HG02588 (cell line): ENCODE measurements around the gene AARS1.
"Not testable (repeated sequence)": the region's sequence is repeated elsewhere in the genome, so short reads cannot be mapped to it uniquely, and the experiment has no call there.

ENCODE experiments used
- ATAC-seq: cut with Tn5 transposase; IDR thresholded peaks from one replicate; pipeline ENCODE4 v1.9.1; 2021; ENCODE audit warnings: mild to moderate bottlenecking, moderate library complexity; ENCODE audit not compliant: unreplicated experiment

Gene AARS1

GRCh38 chr16:70226024-70226423 is 63.3 kb downstream of the AARS1 start:
- not testable (repeated sequence) for ATAC-seq

GRCh38 chr16:70225430-70225829 is 63.9 kb downstream of the AARS1 start:
- not testable (repeated sequence) for ATAC-seq

GRCh38 chr16:70224645-70225044 is 64.7 kb downstream of the AARS1 start:
- ATAC-seq, result not testable (repeated sequence)

GRCh38 chr16:70223971-70224513 is 65.3 kb downstream of the AARS1 start:
- not testable (repeated sequence) for ATAC-seq

GRCh38 chr16:70223216-70223615 is 66.1 kb downstream of the AARS1 start:
- not testable (repeated sequence) for ATAC-seq

- ATAC-seq, result not testable (repeated sequence)
Measured at GRCh38 chr16:70222574-70222973, 66.7 kb downstream of the AARS1 start.

GRCh38 chr16:70218586-70218985 is 70.7 kb downstream of the AARS1 start:
- ATAC-seq, result not testable (repeated sequence)

- ATAC-seq, result not testable (repeated sequence)
Measured at GRCh38 chr16:70206382-70206781, 82.9 kb downstream of the AARS1 start.

- ATAC-seq, result not testable (repeated sequence)
Measured at GRCh38 chr16:70204668-70205405, 84.5 kb downstream of the AARS1 start.

- not testable (repeated sequence) for ATAC-seq
Measured at GRCh38 chr16:70204010-70204409, 85.3 kb downstream of the AARS1 start.

GRCh38 chr16:70203508-70203907 is 85.8 kb downstream of the AARS1 start:
- ATAC-seq, result not testable (repeated sequence)
